HK-2 (cell line): Measurements from ENCODE around the gene MLX.

Experiments
- DNase-seq: peaks from one replicate; pipeline ENCODE4 v3.0.0-alpha.2; 2018; ENCODE audit not compliant: unreplicated experiment

MLX gene

GRCh38 chr17:42566883-42567573 lies at the start of gene MLX:
TSS of gene MLX (plus strand) at chr17:42567100. CDS start at chr17:42567125, 25 bp downstream.
- peak; percentile 95 for DNase-seq

GRCh38 chr17:42517516-42517915 lies 49.4 kb upstream of the MLX start:
- DNase-seq: peak; percentile 93

- peak; percentile 88 for DNase-seq
Observed at GRCh38 chr17:42518046-42518754, 48.7 kb upstream of the MLX start.

DNA sequence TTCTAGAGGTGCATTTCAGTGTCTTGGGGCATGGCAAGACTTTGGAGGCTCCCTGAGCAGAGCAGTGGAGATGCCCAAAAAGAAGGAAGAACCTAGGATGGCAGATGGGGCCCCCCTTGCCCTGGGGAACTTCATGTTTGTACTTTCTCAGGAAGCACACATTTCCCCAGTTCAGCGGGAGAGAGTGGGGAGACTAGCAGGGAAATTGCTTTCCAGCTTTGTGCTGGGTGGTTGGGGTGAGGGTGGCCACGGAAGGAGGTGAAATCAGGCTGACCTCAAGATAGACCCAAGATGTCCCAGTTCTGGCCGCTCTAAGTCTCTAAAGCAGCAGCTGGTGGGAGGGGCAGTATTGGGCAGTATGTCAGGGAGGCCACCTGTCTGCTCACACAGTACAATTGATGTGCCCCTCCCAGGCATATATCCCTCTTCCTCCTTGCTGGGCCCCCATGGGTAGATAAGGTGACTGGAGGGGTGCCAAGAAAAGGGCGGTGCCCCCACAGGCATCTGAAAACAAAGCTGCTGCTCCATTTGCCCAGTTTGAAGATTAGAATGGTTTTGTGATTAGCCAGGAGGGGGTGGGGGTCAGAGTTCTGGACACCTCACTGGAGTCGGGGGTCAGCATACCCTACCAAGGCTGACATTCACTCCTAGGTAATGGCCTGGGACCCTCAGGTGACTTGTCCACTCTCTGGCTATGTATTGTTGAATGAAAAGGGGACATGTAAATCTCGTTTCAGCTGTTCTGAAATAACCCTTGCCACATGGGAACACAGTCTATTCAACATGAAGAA lies 48.0 kb upstream of the MLX start:
- peak; percentile 57 for DNase-seq

DNA sequence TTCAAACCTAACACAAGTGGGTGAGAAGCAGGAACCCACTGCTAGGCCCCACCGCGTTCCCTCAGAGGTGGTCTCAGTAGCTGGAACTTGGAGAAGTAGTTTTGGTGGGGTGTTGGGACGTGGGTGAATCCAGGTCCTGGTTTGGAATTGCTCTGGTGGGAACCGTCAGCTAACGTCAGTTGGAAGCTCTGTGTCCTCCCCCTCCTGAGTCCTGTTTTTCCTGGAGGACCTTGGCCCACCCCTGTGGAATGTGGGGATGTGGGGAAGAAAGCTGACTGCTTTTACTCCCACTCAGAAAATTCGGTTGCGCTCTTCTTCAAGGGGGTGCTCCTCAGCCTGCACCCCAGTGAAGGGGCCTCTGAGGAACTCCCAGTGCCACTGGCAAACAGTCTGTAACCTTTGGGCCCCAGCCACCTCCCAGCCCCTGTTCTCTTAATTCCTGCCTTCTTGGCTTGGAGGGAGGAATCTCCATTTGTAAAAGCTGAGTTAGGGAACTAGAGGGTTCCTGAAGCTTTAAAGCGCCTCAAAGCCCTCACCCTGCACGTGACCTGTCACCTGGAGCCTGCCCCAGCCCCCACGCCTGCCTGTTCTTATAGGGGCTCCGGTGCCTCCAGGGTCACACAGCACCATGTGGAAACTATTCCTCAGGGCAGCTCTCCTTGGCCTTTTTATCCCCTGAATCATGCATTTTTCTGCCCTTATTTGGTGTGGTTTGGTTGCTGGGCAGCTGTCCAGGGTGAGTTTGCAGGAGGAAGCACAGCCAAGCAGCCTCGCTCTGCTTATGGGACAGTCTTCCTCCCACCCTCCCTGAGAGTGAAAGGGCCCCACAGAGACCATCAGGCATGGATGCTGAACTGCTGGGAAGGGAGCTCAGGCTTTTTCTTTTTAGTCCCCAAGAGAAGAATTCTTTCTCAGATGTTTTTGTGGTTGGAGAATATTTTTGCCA lies 47.1 kb upstream of the MLX start:
- DNase-seq: peak; percentile 92

- DNase-seq: no peak
Observed at GRCh38 chr17:42520540-42520951, 46.4 kb upstream of the MLX start.

- DNase-seq: peak; percentile 47
Observed at GRCh38 chr17:42521036-42521435, 45.9 kb upstream of the MLX start.

DNA sequence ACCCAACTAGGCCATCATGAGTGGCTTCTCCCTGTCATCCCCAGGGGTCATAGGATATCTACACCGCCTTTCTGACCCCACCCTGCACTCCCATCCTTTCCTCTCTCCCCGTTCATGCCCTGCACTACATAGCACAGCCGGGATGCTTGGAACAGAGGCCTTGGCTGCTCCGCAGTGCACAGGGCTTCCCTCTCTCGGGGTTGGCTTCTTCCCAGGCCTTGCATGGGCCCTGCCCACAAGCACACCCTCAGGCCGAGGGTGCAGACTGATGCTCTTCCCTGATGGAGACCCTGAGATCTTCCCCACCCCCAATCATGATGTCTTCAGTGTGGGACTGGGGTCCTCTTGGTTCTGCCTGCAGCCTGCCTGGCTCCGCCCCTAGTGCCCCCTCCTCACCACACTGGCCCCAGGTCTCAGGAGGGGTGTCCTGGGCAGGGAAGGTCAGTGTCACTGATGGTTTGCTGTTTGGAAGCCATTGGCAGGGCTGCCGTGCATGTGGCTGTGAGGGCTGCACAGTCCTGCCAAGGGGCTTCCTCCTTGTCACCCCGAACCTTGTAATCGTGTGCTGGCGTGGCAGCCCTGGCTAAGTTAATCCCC lies 45.1 kb upstream of the MLX start:
- DNase-seq: no peak

DNA sequence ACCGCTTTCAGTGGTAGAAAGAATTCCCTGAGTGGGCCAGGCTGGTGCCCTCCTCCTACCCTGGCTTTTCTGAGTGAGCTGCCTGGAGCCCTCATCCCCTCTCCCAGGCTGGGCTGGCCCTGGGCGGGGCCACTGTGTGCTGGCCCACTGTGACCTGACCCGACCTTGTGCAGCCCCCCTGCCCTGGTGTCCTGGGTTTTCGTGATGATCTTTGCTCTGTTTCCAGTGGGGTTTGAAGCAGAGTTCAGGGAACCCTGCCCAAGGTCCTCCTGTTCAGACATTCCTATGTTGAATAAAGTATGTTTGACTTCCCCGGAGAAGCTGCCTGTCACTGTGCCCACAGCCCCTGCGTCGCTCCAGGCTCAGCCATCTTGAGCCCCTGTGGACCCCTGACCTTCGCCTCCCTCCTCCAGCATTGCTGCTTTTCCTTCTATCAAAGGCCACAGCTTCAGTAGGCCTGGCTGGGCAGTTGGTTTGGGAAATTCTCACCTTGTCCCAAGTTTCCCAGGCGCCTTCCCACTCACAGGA lies 44.6 kb upstream of the MLX start:
- no peak for DNase-seq

GRCh38 chr17:42522798-42523278 lies 44.1 kb upstream of the MLX start:
- no peak for DNase-seq

DNA sequence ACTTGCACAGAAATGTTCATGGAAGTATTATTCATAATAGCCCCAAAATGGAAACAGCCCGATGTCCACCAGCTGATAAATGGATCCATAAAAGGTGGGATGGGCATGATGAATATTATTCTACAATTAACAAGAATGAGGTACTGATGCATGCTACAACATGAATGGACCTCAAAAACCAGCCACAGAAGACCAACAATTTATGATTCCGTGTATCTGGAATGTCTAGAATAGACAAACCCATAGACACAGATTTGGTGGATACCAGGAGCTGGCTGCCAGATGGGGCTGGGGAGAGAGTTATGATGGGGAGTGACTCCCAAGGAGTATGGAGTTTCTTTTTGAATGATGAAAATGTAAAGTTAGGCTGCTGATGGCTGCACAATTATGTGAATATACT lies 41.7 kb upstream of the MLX start:
- DNase-seq: no peak

- DNase-seq: no peak
Observed at GRCh38 chr17:42526031-42526444, 40.9 kb upstream of the MLX start.

- no peak for DNase-seq
Observed at GRCh38 chr17:42527932-42528331, 39.0 kb upstream of the MLX start.

GRCh38 chr17:42529061-42529460 lies 37.8 kb upstream of the MLX start:
- no peak for DNase-seq

DNA sequence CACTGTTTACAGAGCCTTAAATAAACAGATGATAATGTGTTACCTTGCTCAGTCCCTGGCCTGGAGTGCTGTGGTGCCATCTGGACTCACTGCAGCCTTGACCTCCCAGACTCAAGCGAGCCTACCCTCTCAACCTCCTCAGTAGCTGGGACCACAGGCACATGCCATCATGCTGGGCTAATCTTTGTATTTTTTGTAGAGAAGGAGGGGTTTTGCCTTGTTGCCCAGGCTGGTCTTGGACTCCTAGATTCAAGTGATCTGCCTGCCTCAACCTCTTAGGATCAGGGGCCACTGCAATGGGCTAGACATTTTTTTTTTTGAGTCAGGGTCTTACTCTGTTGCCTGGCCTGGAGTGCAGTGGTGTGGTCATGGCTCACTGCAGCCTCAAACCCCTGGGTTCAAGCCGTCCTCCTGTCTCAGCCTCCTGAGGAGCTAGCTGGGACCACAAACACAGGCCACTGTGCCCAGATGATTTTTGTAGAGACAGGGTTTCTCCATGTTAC lies 35.9 kb upstream of the MLX start:
- no peak for DNase-seq

GRCh38 chr17:42531455-42532354 lies 35.2 kb upstream of the MLX start:
- DNase-seq: peak; percentile 66

DNA sequence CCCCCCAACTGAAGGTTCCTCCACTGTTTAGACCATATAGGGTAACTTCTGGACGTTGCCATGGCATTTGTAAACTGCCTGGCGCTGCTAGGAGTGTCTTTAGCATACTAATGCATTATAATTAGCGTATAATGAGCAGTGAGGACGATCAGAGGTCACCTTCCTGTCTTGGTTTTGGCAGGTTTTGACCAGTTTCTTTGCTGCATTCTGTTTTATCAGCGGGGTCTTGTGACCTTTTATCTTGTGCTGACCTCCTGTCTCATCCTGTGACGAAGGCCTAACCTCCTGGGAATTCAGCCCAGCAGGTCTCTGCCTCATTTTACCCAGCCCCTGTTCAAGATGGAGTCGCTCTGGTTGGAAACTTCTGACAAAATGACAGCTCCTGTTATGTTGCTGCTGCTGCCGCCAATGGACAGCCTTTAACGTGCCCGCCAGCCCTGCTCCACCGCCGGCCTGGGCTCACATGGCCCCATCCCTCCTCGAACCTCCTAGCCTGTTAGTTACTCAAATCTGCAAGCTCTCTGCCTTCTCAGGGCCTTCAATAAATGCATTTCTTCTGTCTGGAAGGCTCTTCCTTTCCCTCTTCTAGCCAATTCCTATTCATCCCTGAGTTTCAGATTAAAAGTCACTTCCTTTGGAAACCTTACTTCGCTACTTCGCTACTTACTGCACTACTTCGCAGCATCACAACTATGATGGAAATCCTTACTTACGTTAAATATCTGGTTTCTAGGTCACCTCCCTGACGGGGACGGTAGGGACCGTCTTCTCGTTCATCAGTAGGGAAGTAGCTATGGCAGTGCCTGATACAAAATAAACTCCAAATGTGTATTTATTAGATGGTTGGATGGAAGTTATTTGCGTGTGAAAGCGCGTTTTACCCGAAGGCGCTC lies 31.5 kb upstream of the MLX start:
- DNase-seq: no peak

DNA sequence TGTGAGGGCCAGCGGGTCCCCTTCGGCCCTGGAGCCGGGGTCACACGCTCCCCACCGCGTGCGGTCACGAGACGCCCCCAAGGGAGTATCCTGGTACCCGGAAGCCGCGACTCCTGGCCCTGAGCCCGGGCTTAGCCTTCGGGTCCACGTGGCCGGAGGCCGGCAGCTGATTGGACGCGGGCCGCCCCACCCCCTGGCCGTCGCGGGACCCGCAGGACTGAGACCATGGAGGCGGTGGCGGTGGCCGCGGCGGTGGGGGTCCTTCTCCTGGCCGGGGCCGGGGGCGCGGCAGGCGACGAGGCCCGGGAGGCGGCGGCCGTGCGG lies 30.9 kb upstream of the MLX start, which contains the start of gene NAGLU:
TSS of gene NAGLU (plus strand) at position 194 of the 324 bp plus-strand sequence. CDS start at position 226, 32 bp downstream.
- DNase-seq: peak; percentile 92
